HG03066 (cell line): ENCODE data around the gene PHC2.
A peak's percentile ranks its signal among the peaks of the same experiment; 100 is the strongest.
"Not testable (repeated sequence)": the region's sequence is repeated elsewhere in the genome, so short reads cannot be mapped to it uniquely, and the experiment has no call there.

Experiments
- ATAC-seq: cut with Tn5 transposase; IDR thresholded peaks from one replicate; pipeline ENCODE4 v1.9.1; 2021; ENCODE audit warnings: low read depth; ENCODE audit not compliant: unreplicated experiment

The PHC2 gene

GRCh38 chr1:33298623-33299277 lies 132.1 kb downstream of the PHC2 start:
- no peak for ATAC-seq

GRCh38 chr1:33297911-33298622 lies 132.8 kb downstream of the PHC2 start:
- no peak for ATAC-seq

- ATAC-seq = no peak
Observed at GRCh38 chr1:33296824-33297223, 134.1 kb downstream of the PHC2 start.

GRCh38 chr1:33296082-33296458 lies 134.8 kb downstream of the PHC2 start:
- ATAC-seq = no peak

DNA sequence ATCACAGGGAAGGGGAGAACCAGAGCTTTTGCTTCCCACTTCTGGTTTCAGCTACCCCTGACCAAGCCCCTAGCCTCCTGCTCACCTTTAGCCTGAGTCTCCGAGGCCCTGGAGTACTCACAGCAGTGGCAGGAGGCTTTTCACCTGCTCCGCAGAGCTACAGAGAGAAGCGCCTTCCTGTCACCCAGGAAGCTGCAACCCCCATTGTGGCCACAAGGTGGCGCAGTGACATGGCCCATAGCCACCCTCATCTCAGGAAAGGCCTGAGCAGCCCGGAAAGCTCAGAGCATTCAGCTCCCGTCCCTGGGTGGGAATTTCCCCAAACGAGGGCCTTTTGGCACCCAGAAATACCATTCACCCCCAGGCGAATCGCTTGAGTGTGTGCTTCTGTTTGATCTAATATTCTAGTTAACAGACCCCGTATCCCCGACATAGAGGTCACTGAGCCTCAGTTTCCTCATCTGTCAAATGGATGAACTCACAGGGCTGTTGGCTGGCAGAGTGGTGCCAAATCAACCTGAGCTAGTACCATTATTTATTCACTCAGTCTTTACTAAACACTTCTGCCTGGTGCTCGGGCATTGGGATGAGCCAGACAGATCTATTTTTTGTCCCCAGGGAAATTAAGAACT lies 135.3 kb downstream of the PHC2 start:
- peak; percentile 73 for ATAC-seq

GRCh38 chr1:33295023-33295422 lies 135.9 kb downstream of the PHC2 start:
- no peak for ATAC-seq

DNA sequence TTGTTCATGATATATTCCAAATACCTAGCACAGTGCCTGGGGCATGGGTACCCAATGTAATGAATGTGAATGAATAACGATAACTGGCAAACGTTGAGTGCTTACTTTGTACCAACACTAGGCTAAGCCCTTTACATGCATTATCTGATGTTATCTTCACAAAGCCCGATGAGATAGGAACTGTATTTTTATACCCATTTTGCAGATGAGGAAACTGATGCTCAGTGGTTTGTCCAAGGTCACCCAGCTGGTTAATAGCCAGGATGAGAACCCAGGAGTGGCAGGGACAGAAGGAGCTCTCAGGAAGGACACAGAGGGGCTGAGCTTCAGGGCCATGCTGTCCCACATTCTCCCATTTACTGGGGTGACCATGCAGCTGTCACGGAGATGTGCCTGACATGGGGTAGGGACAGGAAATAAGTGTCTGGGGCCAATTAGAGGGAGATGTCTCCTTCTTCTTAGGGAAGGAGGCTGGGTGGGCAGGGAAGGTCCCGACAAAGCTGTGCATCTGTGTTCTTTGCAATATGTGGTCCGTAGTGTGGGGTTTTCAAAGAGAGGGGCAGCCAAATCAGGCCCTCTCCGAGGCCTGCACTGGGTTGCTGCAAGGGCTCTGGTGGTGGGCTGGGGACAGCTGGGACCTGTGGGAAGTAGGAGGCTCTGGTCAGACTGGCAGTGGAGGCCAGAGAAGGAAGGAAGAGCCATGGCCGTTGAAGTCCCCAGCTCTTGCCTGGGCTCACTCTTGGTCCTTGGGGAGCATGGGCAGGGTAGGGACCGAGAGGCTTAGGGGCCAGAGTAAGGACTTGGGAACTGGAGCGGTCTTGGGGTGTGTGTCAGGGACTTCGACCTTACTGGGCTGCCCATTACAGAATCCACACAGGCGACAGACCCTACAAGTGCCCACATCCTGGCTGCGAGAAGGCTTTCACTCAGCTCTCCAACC lies 136.6 kb downstream of the PHC2 start:
- no peak for ATAC-seq

GRCh38 chr1:33292726-33293340 lies 138.1 kb downstream of the PHC2 start:
- ATAC-seq = no peak

DNA sequence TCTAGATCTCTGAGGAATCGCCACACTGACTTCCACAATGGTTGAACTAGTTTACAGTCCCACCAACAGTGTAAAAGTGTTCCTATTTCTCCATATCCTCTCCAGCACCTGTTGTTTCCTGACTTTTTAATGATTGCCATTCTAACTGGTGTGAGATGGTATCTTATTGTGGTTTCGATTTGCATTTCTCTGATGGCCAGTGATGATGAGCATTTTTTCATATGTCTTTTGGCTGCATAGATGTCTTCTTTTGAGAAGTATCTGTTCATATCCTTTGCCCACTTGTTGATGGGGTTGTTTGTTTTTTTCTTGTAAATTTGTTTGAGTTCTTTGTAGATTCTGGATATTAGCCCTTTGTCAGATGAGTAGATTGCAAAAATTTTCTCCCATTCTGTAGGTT lies 140.3 kb downstream of the PHC2 start:
- ATAC-seq = not testable (repeated sequence)

GRCh38 chr1:33289858-33290154 lies 141.1 kb downstream of the PHC2 start:
- no peak for ATAC-seq

DNA sequence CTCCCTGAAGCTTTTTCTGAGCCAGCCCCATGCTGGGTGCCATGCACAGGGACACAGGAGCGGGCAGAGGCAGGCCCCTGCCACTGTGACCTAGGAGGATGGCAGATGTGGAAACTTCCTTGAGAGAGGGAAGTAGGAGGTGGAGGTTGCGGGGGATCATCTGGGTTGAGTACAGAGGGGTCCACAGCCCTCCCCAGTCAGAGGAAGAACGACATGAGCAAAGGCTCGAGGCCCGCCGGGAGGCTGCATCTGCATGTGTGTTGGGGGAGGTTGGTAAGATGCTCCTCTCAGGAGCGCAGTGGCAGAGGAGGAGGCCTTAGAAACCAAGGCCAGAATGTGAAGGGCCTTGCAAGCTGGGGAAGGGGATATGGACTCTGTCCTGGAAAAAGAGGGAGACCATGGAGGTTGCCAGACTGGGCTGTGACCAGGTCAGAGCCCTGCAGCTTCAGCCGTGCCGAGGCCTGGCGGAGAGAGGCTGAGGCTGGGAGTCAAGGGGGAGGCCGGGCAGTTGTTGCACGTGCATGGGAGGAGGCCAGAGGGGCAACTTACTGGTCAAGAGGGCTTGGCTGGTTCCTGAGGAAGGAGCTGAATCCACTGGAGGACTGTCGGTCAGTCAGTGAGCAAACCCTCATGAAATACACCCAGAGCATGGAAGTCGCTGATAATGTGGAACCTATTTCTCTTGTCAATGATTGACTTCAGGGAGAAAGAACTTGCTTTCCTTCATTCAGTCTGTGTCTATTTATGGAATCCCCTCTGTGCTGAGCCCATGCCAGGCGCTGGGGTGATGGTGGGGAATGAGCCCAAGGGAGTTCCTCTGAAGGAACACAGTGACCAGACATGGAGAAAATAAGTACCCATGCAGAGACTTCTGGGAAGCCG lies 141.7 kb downstream of the PHC2 start:
- ATAC-seq = no peak

DNA sequence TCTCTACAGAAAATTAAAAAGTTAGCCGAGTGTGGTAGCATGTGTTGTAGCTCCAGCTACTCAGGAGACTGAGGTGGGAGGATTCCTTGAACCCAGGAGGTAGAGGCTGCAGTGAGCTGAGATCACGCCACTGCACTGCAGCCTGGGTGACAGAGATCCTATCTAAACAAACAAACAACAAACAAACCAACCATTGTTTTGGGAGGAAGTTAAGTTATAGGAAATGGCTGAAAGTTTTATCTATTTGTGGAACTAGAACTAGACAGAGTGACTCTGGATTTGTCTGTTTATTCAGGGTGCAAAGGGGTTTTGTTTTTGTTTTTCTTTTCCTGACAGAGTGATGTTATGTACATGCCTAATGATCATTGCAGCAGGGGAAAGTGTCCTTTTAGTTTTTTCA lies 143.6 kb downstream of the PHC2 start:
- no peak for ATAC-seq

DNA sequence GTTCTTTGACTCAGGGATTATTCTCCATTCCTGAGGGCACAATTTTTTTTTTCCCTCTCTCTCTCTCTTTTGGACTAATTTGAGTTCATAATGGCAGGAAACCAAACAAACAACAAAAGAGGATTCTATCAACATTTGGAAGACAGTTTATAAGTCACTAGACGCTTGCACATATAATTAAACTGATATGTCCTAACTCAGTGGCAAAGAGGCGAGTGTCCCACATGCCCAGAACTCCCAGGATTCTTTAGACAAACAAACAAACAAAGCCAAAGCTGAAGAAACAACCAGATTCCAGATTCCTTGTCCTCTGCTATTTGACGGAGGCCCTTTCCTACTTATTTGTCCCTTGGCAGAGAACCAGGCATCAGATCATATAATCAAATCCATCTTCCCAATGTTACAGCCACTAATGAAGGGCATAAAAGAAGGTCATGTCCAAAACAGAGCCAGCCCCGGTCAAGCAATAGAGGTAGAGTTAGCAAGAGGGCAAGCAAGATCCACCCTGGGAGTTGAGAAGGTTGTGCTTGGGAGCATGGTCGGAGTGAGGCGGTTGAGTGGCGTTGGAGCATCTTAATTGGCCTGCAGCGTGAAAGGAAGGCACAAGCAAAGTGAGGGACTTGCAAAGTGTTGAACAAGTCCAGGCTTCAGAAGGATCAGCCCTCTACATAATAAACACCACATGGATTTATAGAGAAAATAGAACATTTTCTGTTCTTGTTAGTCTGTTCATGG lies 144.3 kb downstream of the PHC2 start:
- no peak for ATAC-seq

DNA sequence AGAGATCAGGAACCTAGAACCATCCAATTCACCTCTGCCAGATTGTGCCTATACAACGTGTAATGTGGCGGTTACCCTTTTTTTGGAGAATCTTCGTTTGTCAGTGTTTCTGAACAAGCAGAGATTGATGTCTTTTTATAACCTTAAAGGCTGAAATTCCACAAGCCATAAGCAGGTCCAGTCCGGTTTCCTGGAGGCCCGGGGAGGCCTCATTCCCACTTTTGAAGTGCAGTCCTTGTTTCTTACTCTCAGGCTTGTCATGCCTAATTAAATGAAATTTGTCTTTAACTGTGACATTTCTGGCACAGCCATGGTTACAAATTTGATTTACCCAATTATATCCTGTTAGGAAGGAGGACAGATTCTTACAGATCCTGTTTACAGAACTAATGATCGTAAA lies 146.8 kb downstream of the PHC2 start:
- ATAC-seq = no peak

- no peak for ATAC-seq
Observed at GRCh38 chr1:33282791-33283190, 148.1 kb downstream of the PHC2 start.

GRCh38 chr1:33281554-33282303 lies 149.2 kb downstream of the PHC2 start:
- ATAC-seq = no peak

DNA sequence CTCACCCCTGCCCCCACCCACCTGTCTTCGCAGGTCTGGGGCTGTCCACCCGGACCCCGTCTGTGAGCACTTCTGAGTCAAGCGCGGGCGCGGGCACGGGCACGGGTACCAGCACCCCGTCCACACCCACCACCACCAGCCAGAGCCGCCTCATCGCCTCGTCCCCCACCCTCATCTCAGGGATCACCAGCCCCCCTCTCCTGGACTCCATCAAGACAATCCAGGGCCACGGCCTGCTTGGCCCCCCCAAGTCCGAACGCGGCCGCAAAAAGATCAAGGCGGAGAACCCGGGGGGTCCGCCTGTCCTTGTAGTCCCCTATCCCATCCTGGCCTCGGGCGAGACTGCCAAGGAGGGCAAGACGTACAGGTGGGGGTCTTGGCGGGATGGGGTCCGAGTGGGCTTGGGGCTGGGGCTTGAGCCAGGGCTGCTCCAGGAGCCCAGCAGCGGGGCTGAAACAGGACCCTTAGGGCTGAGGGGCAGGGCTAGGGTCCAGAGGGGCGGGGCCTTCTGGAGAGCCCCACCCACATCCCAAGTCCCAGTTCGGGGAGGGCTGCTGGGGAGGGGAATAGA lies 150.7 kb downstream of the PHC2 start:
- ATAC-seq = no peak

DNA sequence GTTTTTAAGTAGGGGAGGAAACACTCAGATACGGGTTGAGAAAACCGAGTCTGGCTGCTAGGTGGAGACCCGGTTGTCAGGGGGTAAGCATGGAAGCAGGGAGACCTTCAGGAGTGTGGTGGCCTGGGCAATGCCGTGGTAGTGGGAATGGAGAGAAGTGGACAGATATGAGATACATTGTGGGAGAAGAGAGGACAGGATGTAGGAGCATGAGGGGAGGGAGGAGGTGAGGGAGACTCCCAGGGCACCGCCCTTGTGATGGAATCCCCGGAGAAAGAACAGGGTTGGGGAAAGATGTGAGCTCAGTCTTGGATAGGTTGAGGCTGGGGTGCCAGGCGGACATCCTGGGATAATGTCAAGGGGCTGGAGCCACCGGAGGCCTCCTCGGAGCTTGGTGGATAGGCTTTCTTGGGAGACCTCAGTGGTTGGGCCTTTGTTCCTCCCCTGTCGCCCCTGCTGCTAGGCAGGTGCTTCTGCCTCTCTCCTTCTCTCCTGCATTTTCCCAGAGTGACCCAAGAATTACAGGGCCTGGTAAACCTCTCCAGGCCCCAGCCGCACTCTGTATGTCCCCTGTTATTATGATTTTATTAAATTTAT lies 153.3 kb downstream of the PHC2 start:
- ATAC-seq = no peak
